MM.1S (cell line): ENCODE measurements around the gene SEZ6L.

Experiments used
- DNase-seq: peaks from one replicate; pipeline ENCODE4 v3.0.0-alpha.2; 2015
- H2AFZ ChIP-seq: fragments of 300-600 bp; sonication (generic); 2 replicates; pipeline ENCODE4 v1.6.0; 2016; ENCODE audit warnings: antibody characterized with exemption, low read length
- H3F3A ChIP-seq: fragments of 300-600 bp; sonication (generic); 2 replicates; pipeline ENCODE4 v1.6.1; 2016; ENCODE audit warnings: mild to moderate bottlenecking, antibody characterized with exemption, low read length, moderate library complexity, mixed read lengths; ENCODE audit not compliant: insufficient read depth
- H3K27ac ChIP-seq: fragments of 300-600 bp; sonication (generic); 2 replicates; pipeline ENCODE4 v1.5.1; 2016; ENCODE audit warnings: mild to moderate bottlenecking, low read length
- H3K27me3 ChIP-seq: fragments of 300-600 bp; sonication (generic); replicated peaks from 2 replicates; pipeline ENCODE4 v1.6.0; 2016; ENCODE audit warnings: low read length; ENCODE audit not compliant: insufficient read depth
- H3K36me3 ChIP-seq: fragments of 300-600 bp; sonication (generic); replicated peaks from 2 replicates; pipeline ENCODE4 v1.6.1; 2016; ENCODE audit warnings: mild to moderate bottlenecking, low read length, mixed read lengths; ENCODE audit not compliant: insufficient read depth
- H3K4me1 ChIP-seq: fragments of 300-600 bp; sonication (generic); 2 replicates; pipeline ENCODE4 v1.6.1; 2016; ENCODE audit warnings: low read length, mixed read lengths
- H3K4me2 ChIP-seq: fragments of 300-600 bp; sonication (generic); 2 replicates; pipeline ENCODE4 v1.6.0; 2016; ENCODE audit warnings: low read depth, low read length
- H3K4me3 ChIP-seq: fragments of 300-600 bp; sonication (generic); 2 replicates; pipeline ENCODE4 v1.5.1; 2016; ENCODE audit warnings: low read length, mixed read lengths
- H3K79me2 ChIP-seq: fragments of 300-600 bp; sonication (generic); 2 replicates; pipeline ENCODE4 v1.6.1; 2016; ENCODE audit warnings: mixed run types, low read length, mixed read lengths
- H3K9ac ChIP-seq: fragments of 300-600 bp; sonication (generic); 2 replicates; pipeline ENCODE4 v1.6.1; 2016; ENCODE audit warnings: low read length, mixed read lengths
- H3K9me2 ChIP-seq: fragments of 300-600 bp; sonication (generic); replicated peaks from 2 replicates; pipeline ENCODE4 v1.6.1; 2016; ENCODE audit warnings: mild to moderate bottlenecking, low read length, mixed read lengths; ENCODE audit not compliant: insufficient read depth
- H3K9me3 ChIP-seq: fragments of 300-600 bp; sonication (generic); replicated peaks from 2 replicates; pipeline ENCODE4 v1.6.1; 2016; ENCODE audit warnings: mild to moderate bottlenecking, low read length, mixed read lengths; ENCODE audit not compliant: insufficient read depth
- H4K20me1 ChIP-seq: fragments of 300-600 bp; sonication (generic); 2 replicates; pipeline ENCODE4 v1.6.1; 2016; ENCODE audit warnings: mild to moderate bottlenecking, low read length, moderate library complexity, mixed read lengths; ENCODE audit not compliant: insufficient read depth
- EZH2 ChIP-seq: fragments of 300-600 bp; sonication (generic); optimal IDR thresholded peaks from 2 replicates; pipeline ENCODE3; 2017; ENCODE audit warnings: low read depth, mild to moderate bottlenecking, antibody characterized with exemption, low read length, mixed read lengths
- EZH2phosphoT487 ChIP-seq: fragments of 300-600 bp; sonication (generic); IDR thresholded peaks from 2 replicates; pipeline ENCODE4 v1.6.1; 2018; ENCODE audit warnings: antibody characterized with exemption, low read length
- TF ChIP-seq, protein P1 (sequence below): fragments of 300-600 bp; sonication (generic); IDR thresholded peaks from 2 replicates; pipeline ENCODE4 v1.5.1; 2016; ENCODE audit warnings: antibody characterized with exemption, low read length, mixed read lengths

SEZ6L gene

DNA sequence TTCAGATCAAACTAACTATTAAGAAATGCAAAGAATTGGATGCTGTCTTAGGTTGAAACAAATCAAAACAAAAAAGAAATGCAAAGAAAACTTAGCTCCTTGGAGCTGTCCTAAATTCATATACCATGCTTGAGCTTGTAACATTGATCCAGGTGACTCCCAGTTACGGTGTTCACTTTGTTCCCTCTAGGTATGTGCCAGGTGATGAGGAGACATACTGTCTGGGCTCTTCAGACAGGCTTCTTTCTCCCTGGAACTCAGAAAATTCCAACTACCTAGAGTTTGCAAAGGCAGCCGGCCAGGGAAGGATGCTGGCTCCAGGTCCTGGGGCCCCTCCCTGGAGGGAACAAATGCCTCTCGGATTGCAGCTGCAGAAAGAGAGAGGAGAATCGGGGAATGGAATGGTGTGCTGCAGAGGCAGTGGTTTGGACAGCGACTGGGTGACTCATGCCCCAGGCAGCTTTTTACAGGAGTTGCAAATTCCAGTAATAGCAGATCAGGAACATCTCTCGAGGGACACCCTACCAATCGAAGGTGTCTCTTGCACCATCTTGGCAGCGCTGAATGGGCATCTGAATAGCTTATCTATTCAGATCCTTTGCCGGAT, 247.5 kb downstream of the SEZ6L start:
- H3K27ac ChIP-seq: no peak overlapping the region
- H2AFZ ChIP-seq: no peak overlapping the region

DNA sequence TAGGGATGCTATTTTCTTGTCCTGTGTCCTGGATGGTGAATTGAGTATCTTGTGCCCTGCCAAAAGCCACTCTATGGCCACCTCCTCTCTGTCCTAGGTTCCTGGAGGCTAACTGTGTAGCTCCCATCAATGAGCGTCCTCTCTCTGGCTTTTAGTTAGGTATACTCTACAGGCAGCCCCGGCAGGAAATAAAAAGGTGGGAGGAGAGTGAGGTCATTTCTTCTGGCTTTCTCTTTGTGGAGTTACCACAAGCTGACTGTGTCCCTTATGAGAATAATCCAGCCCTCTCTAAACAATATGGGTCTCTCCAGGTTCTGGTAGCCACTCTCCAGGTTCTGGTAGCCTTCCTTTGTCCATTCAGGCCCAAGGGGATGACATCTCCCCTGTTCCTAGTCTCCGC, 248.1 kb downstream of the SEZ6L start:
- DNase-seq: no peak
- H3K27me3 ChIP-seq: no peaks in the 10 kb centered on the region
- no peaks in the 10 kb centered on the region for H3K9me3 ChIP-seq
- H3K27ac ChIP-seq: no peak overlapping the region
- H3F3A ChIP-seq: no peaks in the 10 kb centered on the region
- no peaks in the 10 kb centered on the region for H4K20me1 ChIP-seq
- no peak overlapping the region for H3K4me2 ChIP-seq
- no peaks in the 10 kb centered on the region for H3K9me2 ChIP-seq
- no peaks in the 10 kb centered on the region for H3K36me3 ChIP-seq
- H3K4me1 ChIP-seq: no peaks in the 10 kb centered on the region
- H3K9ac ChIP-seq: no peak overlapping the region
- no peak overlapping the region for H2AFZ ChIP-seq
- no peaks in the 10 kb centered on the region for H3K79me2 ChIP-seq
- TF ChIP-seq EZH2phosphoT487 (no peak), EZH2 (no peak)
- TF ChIP-seq, protein P1, sequence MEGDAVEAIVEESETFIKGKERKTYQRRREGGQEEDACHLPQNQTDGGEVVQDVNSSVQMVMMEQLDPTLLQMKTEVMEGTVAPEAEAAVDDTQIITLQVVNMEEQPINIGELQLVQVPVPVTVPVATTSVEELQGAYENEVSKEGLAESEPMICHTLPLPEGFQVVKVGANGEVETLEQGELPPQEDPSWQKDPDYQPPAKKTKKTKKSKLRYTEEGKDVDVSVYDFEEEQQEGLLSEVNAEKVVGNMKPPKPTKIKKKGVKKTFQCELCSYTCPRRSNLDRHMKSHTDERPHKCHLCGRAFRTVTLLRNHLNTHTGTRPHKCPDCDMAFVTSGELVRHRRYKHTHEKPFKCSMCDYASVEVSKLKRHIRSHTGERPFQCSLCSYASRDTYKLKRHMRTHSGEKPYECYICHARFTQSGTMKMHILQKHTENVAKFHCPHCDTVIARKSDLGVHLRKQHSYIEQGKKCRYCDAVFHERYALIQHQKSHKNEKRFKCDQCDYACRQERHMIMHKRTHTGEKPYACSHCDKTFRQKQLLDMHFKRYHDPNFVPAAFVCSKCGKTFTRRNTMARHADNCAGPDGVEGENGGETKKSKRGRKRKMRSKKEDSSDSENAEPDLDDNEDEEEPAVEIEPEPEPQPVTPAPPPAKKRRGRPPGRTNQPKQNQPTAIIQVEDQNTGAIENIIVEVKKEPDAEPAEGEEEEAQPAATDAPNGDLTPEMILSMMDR: no peak
- H3K4me3 ChIP-seq: no peak overlapping the region

More for the DNA sequence above, 247.5 kb downstream of the SEZ6L start:
- H3K9ac ChIP-seq: no peak overlapping the region
- no peak overlapping the region for H3K4me2 ChIP-seq
- no peaks in the 10 kb centered on the region for H3K36me3 ChIP-seq
- H3K79me2 ChIP-seq: no peaks in the 10 kb centered on the region
- H4K20me1 ChIP-seq: no peaks in the 10 kb centered on the region
- TF ChIP-seq, protein P1: no peak
- TF ChIP-seq EZH2 (no peak), EZH2phosphoT487 (no peak)
- no peaks in the 10 kb centered on the region for H3K4me1 ChIP-seq
- H3F3A ChIP-seq: no peaks in the 10 kb centered on the region
- no peaks in the 10 kb centered on the region for H3K9me2 ChIP-seq
- H3K9me3 ChIP-seq: no peaks in the 10 kb centered on the region
- H3K4me3 ChIP-seq: no peak overlapping the region
- H3K27me3 ChIP-seq: peaks cover 6% of the 10 kb centered on the region; the same call in 1 of the 2 replicates
- no peak for DNase-seq

DNA sequence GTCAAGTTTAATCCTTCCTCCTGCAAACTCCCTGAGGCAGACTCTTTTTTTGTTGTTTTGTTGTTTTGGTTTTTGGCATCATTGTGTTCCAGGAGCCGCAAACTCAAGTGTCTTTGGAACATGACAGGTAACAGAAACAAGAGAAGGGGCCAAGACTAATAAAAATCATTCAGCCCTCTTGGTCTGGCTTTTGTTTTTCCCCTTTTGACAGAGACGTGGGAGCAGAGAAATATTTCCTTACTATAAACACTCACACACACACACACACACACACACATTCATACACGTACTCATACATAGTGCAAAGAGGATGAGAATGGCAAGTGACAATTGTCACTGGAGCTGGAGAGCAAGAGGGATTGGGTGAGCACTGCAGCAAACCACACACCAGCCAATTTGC, 249.4 kb downstream of the SEZ6L start:
- TF ChIP-seq EZH2: no peak
- TF ChIP-seq, protein P1: no peak
- TF ChIP-seq EZH2phosphoT487: no peak
- Histone ChIP-seq H3K9me3 (no peaks in the 10 kb centered on the region), H3K4me3 (no peak overlapping the region), H4K20me1 (no peaks in the 10 kb centered on the region), H3K27ac (no peak overlapping the region), H3K4me1 (no peaks in the 10 kb centered on the region), H3K4me2 (no peak overlapping the region), H3K9ac (no peak overlapping the region), H3F3A (no peaks in the 10 kb centered on the region), H3K36me3 (no peaks in the 10 kb centered on the region), H2AFZ (no peak overlapping the region), H3K27me3 (no peaks in the 10 kb centered on the region), H3K79me2 (no peaks in the 10 kb centered on the region), H3K9me2 (no peaks in the 10 kb centered on the region)
- DNase-seq: no peak
